Activated T-helper 1 cell treated with anti-CD3 and anti-CD28 coated beads, Interleukin-12 subunit alpha, Interleukin-12 subunit beta, Interleukin-2, Interleukin-4 antibody, amounts not matched to agents 30 ng/mL and 10 ng/mL and 1 ng/mL, durations not matched to agents 14 hours and 24 hours and 36 hours (primary cell): ENCODE results near the gene RNU1-3. TPM values are rescaled to one million over a fixed set of nuclear protein-coding genes. Genes with fewer than 3 reads are reported as not detected.
"Not testable (repeated sequence)": the region's sequence is repeated elsewhere in the genome, so short reads cannot be mapped to it uniquely, and the experiment has no call there.

ENCODE experiments used
- DNase-seq: peaks from one replicate; pipeline ENCODE4 v3.0.0; 2021; ENCODE audit warnings: low spot score
- H3K27ac Mint-ChIP-seq: one replicate; pipeline ENCODE4 v1.8.0; 2021; ENCODE audit warnings: mild to moderate bottlenecking, mixed read lengths
- H3K27me3 Mint-ChIP-seq: one replicate; pipeline ENCODE4 v1.8.0; 2022; ENCODE audit warnings: mild to moderate bottlenecking, moderate library complexity, mixed read lengths; ENCODE audit not compliant: insufficient read depth
- H3K36me3 Mint-ChIP-seq: one replicate; pipeline ENCODE4 v1.8.0; 2021; ENCODE audit warnings: low read depth, mixed read lengths
- H3K4me1 Mint-ChIP-seq: one replicate; pipeline ENCODE4 v1.8.0; 2021; ENCODE audit warnings: low read depth, mixed read lengths
- H3K4me3 Mint-ChIP-seq: one replicate; pipeline ENCODE4 v1.8.0; 2021; ENCODE audit warnings: mild to moderate bottlenecking, moderate library complexity, mixed read lengths
- H3K9me3 Mint-ChIP-seq: one replicate; pipeline ENCODE4 v1.8.0; 2021; ENCODE audit warnings: mixed read lengths
- intact Hi-C: fragments of 100-400 bp; cut with micrococcal nuclease; formaldehyde crosslinking; loops from one replicate; pipeline ENCODE4 v1.15.1; 2024
- total RNA-seq: library from RNA; stranded (reverse); gene quantifications from 2 replicates; pipeline ENCODE4 v1.2.3, GENCODE V29; 2022

Gene RNU1-3
- total RNA-seq, 1 donor from 2014 or later = 3,041 TPM

- H3K4me1 Mint-ChIP-seq, H3K4me3 Mint-ChIP-seq, H3K9me3 Mint-ChIP-seq, DNase-seq, H3K36me3 Mint-ChIP-seq, H3K27ac Mint-ChIP-seq, H3K27me3 Mint-ChIP-seq, intact Hi-C loops: not testable (repeated sequence)
Measured at GRCh38 chr1:16703602-16704001, 36.9 kb upstream of the RNU1-3 start.

DNA sequence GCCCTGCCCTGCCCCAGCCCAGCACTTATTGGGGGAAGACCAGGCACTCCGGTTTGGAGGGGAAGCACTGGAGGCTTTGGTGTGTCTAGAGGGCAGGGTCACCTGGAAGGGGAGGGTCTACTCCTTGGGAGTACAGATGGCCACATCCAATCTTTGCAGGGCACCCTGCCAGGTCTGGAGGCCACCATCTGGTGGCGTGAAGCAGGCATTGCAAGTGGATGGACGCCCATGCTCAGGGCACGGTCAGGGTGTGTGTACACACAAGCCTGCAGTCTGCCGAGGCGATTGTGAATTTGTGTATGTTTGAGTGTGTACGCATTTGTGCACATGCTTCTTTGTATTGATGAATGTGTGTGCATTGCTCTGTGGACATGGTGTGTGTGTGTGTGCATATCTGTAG is 36.4 kb upstream of the RNU1-3 start:
- H3K36me3 Mint-ChIP-seq, H3K4me1 Mint-ChIP-seq, H3K27me3 Mint-ChIP-seq, H3K4me3 Mint-ChIP-seq, DNase-seq, H3K27ac Mint-ChIP-seq, H3K9me3 Mint-ChIP-seq, intact Hi-C loops: not testable (repeated sequence)

DNA sequence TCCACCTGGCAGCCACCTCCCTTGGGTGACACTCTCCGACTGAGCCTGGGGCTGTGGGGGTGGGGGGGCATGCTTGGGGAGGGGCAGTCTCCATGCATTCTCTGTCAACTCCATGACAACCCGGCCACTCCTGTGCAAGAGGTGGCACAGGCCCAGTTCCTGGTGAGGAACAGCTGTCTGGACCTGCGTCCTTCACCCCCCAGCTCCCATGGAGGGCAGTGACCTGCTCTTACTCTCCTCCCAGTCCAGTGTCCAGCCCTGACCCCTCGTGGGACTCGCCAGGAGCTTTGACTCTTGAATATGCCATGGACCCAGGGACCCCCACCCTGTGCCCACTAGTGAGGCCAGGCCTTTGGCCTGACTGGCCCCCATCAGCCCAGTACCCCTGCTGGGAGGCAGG is 35.5 kb upstream of the RNU1-3 start:
- DNase-seq, H3K4me3 Mint-ChIP-seq, H3K27ac Mint-ChIP-seq, H3K36me3 Mint-ChIP-seq, H3K4me1 Mint-ChIP-seq, H3K9me3 Mint-ChIP-seq, H3K27me3 Mint-ChIP-seq, intact Hi-C loops: not testable (repeated sequence)

DNA sequence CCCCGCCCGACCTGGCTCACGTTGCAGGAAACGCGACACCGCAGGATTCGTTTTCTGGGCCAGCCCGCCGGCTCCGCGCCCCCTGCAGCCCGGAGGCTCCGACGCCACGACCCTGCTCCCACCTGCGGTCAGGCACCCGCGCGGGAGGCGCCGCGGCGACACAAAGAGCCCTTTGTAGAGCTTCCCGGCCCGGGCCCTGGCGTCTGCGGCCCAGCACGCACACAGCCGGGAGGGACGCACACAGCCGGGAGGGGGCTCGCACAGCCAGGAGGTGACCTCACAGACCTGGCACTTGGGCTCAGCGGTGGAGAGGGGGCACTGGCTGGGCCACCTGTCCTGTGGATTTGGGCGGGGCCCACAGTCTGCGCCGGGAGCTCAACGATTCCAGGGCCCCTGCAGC is 34.4 kb upstream of the RNU1-3 start:
- intact Hi-C loops, H3K4me3 Mint-ChIP-seq, H3K27ac Mint-ChIP-seq, H3K9me3 Mint-ChIP-seq, DNase-seq, H3K27me3 Mint-ChIP-seq, H3K4me1 Mint-ChIP-seq, H3K36me3 Mint-ChIP-seq: not testable (repeated sequence)

GRCh38 chr1:16700138-16700895 is 33.6 kb upstream of the RNU1-3 start:
- H3K4me3 Mint-ChIP-seq, H3K27ac Mint-ChIP-seq, H3K9me3 Mint-ChIP-seq, H3K27me3 Mint-ChIP-seq, H3K4me1 Mint-ChIP-seq, DNase-seq, H3K36me3 Mint-ChIP-seq, intact Hi-C loops: not testable (repeated sequence)

- H3K4me3 Mint-ChIP-seq, intact Hi-C loops, H3K27ac Mint-ChIP-seq, H3K36me3 Mint-ChIP-seq, H3K4me1 Mint-ChIP-seq, H3K27me3 Mint-ChIP-seq, H3K9me3 Mint-ChIP-seq, DNase-seq: not testable (repeated sequence)
Measured at GRCh38 chr1:16699440-16699839, 32.7 kb upstream of the RNU1-3 start.

DNA sequence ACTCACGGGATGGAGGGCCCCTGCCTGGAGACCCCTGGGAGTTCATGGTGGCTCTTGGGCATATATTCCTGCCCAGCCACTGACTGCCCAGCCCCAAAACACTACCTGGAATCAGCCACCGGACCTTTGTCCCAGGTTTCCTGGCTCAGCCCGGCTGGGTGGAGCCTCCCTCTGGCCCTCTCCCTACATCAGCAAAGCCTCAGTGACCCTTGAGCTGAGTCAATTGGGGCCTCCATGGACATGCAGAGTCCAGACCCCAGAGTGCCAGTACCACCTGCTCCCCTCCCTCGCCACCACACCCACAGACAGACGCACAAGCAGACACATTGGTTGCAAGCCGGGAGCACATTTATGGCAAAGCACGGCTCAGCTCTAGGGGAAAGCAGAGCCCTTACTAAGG is 30.4 kb upstream of the RNU1-3 start:
- H3K36me3 Mint-ChIP-seq, H3K27ac Mint-ChIP-seq, H3K9me3 Mint-ChIP-seq, DNase-seq, intact Hi-C loops, H3K4me1 Mint-ChIP-seq, H3K4me3 Mint-ChIP-seq, H3K27me3 Mint-ChIP-seq: not testable (repeated sequence)

GRCh38 chr1:16696507-16697150 is 29.9 kb upstream of the RNU1-3 start:
- H3K27ac Mint-ChIP-seq, H3K9me3 Mint-ChIP-seq, DNase-seq, H3K4me3 Mint-ChIP-seq, H3K36me3 Mint-ChIP-seq, intact Hi-C loops, H3K27me3 Mint-ChIP-seq, H3K4me1 Mint-ChIP-seq: not testable (repeated sequence)

DNA sequence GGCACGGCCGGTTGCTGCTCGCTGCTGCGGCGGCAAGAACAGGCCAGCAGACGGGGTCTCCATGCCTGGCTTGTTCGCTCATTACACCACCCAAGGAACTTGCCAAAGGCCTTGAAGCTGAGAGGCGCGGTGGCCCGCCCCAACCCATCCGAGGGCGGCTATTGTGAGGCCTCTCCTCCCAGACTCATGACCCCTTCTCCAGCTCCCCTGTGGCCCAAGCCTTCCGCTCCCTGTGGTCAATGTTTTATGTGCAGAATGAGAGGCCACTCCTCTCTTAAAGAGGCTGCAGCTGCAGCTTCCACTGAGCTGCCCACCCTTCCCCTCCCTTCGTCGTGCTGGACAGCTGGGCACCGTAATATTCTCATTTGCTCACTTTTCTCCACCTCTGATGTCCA is 27.6 kb upstream of the RNU1-3 start:
- H3K27ac Mint-ChIP-seq, H3K9me3 Mint-ChIP-seq, H3K36me3 Mint-ChIP-seq, intact Hi-C loops, H3K4me1 Mint-ChIP-seq, DNase-seq, H3K4me3 Mint-ChIP-seq, H3K27me3 Mint-ChIP-seq: not testable (repeated sequence)

- intact Hi-C loops, H3K27ac Mint-ChIP-seq, H3K27me3 Mint-ChIP-seq, H3K9me3 Mint-ChIP-seq, H3K36me3 Mint-ChIP-seq, H3K4me1 Mint-ChIP-seq, H3K4me3 Mint-ChIP-seq, DNase-seq: not testable (repeated sequence)
Measured at GRCh38 chr1:16693449-16694307, 26.9 kb upstream of the RNU1-3 start.

DNA sequence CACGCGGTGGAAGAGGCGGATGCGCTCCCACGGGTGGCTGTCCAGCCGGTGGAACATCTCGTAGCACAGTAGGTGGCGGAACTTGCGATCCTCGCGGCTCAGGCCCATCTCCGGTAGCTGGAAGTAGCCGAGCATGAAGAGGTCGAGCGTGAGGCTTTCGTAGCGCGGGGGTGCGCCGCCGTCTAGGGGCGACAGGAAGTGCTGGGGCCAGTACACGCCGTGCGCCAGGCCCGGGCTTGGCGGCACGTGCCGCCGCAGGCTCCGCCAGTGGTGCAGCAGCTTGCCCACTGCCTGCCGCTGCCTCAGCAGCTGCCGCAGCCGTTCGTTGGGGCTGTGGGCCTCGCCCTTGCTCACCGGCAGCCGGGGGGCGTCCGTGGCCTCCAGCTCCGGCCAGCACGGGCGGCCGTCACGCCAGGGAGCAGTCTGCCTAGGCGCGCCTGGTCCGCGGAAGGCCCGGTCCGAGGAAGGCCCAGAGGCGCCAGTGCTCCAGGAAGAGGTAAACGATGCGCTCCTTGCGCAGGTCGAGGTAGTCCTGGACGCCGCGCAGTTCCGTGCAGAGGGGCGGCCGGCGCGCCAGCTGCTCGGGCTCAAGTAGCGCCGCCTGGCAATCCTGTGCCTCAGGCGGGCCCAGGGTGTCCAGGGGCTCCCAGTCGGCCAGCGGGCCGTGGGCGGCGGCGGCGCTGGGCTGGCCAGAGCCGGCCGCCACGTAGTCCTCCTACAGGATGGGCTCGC is 26.1 kb upstream of the RNU1-3 start:
- H3K4me1 Mint-ChIP-seq, H3K9me3 Mint-ChIP-seq, H3K27me3 Mint-ChIP-seq, intact Hi-C loops, H3K27ac Mint-ChIP-seq, H3K4me3 Mint-ChIP-seq, DNase-seq, H3K36me3 Mint-ChIP-seq: not testable (repeated sequence)

GRCh38 chr1:16692283-16692682 is 25.5 kb upstream of the RNU1-3 start:
- intact Hi-C loops, H3K36me3 Mint-ChIP-seq, H3K27ac Mint-ChIP-seq: not testable (repeated sequence)

More at GRCh38 chr1:16692283-16692682, 25.5 kb upstream of the RNU1-3 start:
- H3K4me1 Mint-ChIP-seq, DNase-seq, H3K27me3 Mint-ChIP-seq, H3K4me3 Mint-ChIP-seq, H3K9me3 Mint-ChIP-seq: not testable (repeated sequence)
